H1 (cell line): Measurements from ENCODE around the gene LIMK1. TPM values are rescaled to one million over a fixed set of nuclear protein-coding genes. Genes with fewer than 3 reads are reported as not detected.

Experiments
- CTCF ChIA-PET: fragments of 300-600 bp; sonication (Branson Sonifier 250); formaldehyde crosslinking; loops from one replicate; lab custom pipeline; 2021; ENCODE audit not compliant: partially characterized antibody; lab: Charles Lee
- POLR2A ChIA-PET: fragments of 300-600 bp; sonication (Branson Sonifier 250); formaldehyde crosslinking; loops from one replicate; lab custom pipeline; 2021; ENCODE audit warnings: inconsistent platforms; ENCODE audit not compliant: partially characterized antibody; lab: Charles Lee
- DNase-seq, 2 experiments: peaks; one replicate each; pipeline versions ENCODE4 v3.0.0 to v3.0.0-alpha.2; 2010 to 2022; ENCODE audit warnings: low spot score in 2 of 2, low read depth in 1 of 2, mixed read lengths in 1 of 2
- FAIRE-seq: peaks from 2 replicates; lab custom pipeline; 2011; peaks lifted over from hg19 to GRCh38; lab: Jason Lieb, UNC
- H2AFZ ChIP-seq: 2 replicates; pipeline ENCODE4 v1.8.1; 2012; ENCODE audit warnings: low read length, inconsistent platforms
- H2AK5ac ChIP-seq: 2 replicates; pipeline ENCODE4 v1.6.1; 2013; ENCODE audit warnings: low read depth, low read length
- H2BK120ac ChIP-seq: replicated peaks from 2 replicates; pipeline ENCODE3; 2013; ENCODE audit warnings: low read depth, low read length, inconsistent platforms
- H2BK12ac ChIP-seq: 2 replicates; pipeline ENCODE4 v1.6.1; 2013; ENCODE audit warnings: low read depth, low read length
- H2BK15ac ChIP-seq: 2 replicates; pipeline ENCODE4 v1.6.1; 2013; ENCODE audit warnings: low read length
- H2BK20ac ChIP-seq: 2 replicates; pipeline ENCODE4 v1.6.1; 2013; ENCODE audit warnings: low read length
- H2BK5ac ChIP-seq: 2 replicates; pipeline ENCODE4 v1.6.1; 2013; ENCODE audit warnings: low read depth, low read length
- H3K14ac ChIP-seq: 2 replicates; pipeline ENCODE4 v1.6.1; 2013; ENCODE audit warnings: inconsistent platforms; ENCODE audit not compliant: insufficient read length
- H3K18ac ChIP-seq: 2 replicates; pipeline ENCODE4 v1.6.1; 2013; ENCODE audit warnings: low read length; ENCODE audit errors: extremely low read depth
- H3K23ac ChIP-seq: 2 replicates; pipeline ENCODE4 v1.6.1; 2013; ENCODE audit warnings: inconsistent platforms; ENCODE audit not compliant: insufficient read length
- H3K23me2 ChIP-seq: 2 replicates; pipeline ENCODE4 v1.6.1; 2013; ENCODE audit warnings: low read depth, low read length
- H3K27ac ChIP-seq: 2 replicates; pipeline ENCODE4 v1.6.1; 2011; ENCODE audit warnings: low read depth, low read length, inconsistent platforms
- H3K27me3 ChIP-seq, 4 experiments: replicated peaks in 1 of 4; 1 replicate in 1 of 4; 2 replicates in 3 of 4; pipeline versions ENCODE4 v1.6.1 to v1.8.1; 2011 to 2013; ENCODE audit warnings: low read length in 3 of 4, mild to moderate bottlenecking in 3 of 4, inconsistent platforms in 2 of 4, mixed read lengths in 2 of 4, moderate library complexity in 1 of 4; ENCODE audit not compliant: control insufficient read depth in 3 of 4, insufficient read depth in 3 of 4; ENCODE audit errors: extremely low read depth in 1 of 4
- H3K36me3 ChIP-seq, 4 experiments: 2 replicates each; pipeline versions ENCODE4 v1.6.1 to v1.8.1; 2011 to 2013; ENCODE audit warnings: mild to moderate bottlenecking in 4 of 4, low read length in 3 of 4, moderate library complexity in 2 of 4, control low read depth in 1 of 4, inconsistent platforms in 1 of 4; ENCODE audit not compliant: insufficient read depth in 4 of 4, control insufficient read depth in 2 of 4
- H3K4ac ChIP-seq: replicated peaks from 2 replicates; pipeline ENCODE3; 2013; ENCODE audit warnings: low read length, low read depth, mixed read lengths, inconsistent platforms; ENCODE audit not compliant: insufficient read length
- H3K4me1 ChIP-seq, 4 experiments: replicated peaks in 1 of 4; 1 replicate in 1 of 4; 2 replicates in 3 of 4; pipeline versions ENCODE4 v1.6.1 to v1.8.1; 2011 to 2013; ENCODE audit warnings: low read length in 3 of 4, inconsistent platforms in 2 of 4, mixed read lengths in 1 of 4; ENCODE audit not compliant: insufficient read depth in 4 of 4, control insufficient read depth in 3 of 4
- H3K4me2 ChIP-seq, 2 experiments: 2 replicates each; pipeline versions ENCODE4 v1.6.1 to v1.8.1; 2011 to 2013; ENCODE audit warnings: low read depth in 2 of 2, low read length in 2 of 2, control low read depth in 1 of 2, inconsistent platforms in 1 of 2, mild to moderate bottlenecking in 1 of 2; ENCODE audit not compliant: insufficient read depth in 1 of 2
- H3K4me3 ChIP-seq, 4 experiments: fragments of 200-600, 300-600 bp in 1 of 4; sonication (generic), shearing (Covaris generic), sonication (Bioruptor Twin) in 1 of 4; 2 replicates each; pipeline versions ENCODE4 v1.5.1 to v1.8.1; 2011 to 2016; ENCODE audit warnings: low read length in 4 of 4, low read depth in 3 of 4, control low read depth in 2 of 4, inconsistent platforms in 2 of 4, mild to moderate bottlenecking in 2 of 4, mixed read lengths in 1 of 4, moderate library complexity in 1 of 4; ENCODE audit not compliant: insufficient read depth in 2 of 4; ENCODE audit errors: extremely low read depth in 1 of 4
- H3K56ac ChIP-seq: replicated peaks from 2 replicates; pipeline ENCODE3; 2013; ENCODE audit warnings: low read depth, mild to moderate bottlenecking, mixed read lengths, low read length, inconsistent platforms; ENCODE audit not compliant: insufficient read length
- H3K79me1 ChIP-seq: 2 replicates; pipeline ENCODE4 v1.6.1; 2013; ENCODE audit warnings: low read depth, low read length, control low read depth
- H3K79me2 ChIP-seq, 2 experiments: 2 replicates each; pipeline versions ENCODE4 v1.6.1 to v1.8.1; 2012 to 2013; ENCODE audit warnings: low read length in 2 of 2, mild to moderate bottlenecking in 2 of 2, inconsistent platforms in 1 of 2; ENCODE audit not compliant: insufficient read depth in 2 of 2, control insufficient read depth in 1 of 2
- H3K9ac ChIP-seq, 4 experiments: replicated peaks in 1 of 4; 1 replicate in 1 of 4; 2 replicates in 3 of 4; pipeline versions ENCODE4 v1.6.1 to v1.8.1; 2011 to 2013; ENCODE audit warnings: low read depth in 3 of 4, low read length in 3 of 4, control low read depth in 2 of 4, mild to moderate bottlenecking in 2 of 4, moderate library complexity in 2 of 4, inconsistent platforms in 1 of 4; ENCODE audit errors: extremely low read depth in 1 of 4
- H3K9me3 ChIP-seq, 2 experiments: 2 replicates each; pipeline versions ENCODE4 v1.6.1 to v1.8.1; 2012 to 2013; ENCODE audit warnings: mild to moderate bottlenecking in 2 of 2, moderate library complexity in 2 of 2, control low read depth in 1 of 2, inconsistent platforms in 1 of 2, low read depth in 1 of 2, low read length in 1 of 2, mixed read lengths in 1 of 2; ENCODE audit not compliant: insufficient read depth in 2 of 2
- H4K20me1 ChIP-seq, 2 experiments: replicated peaks in 1 of 2; 2 replicates each; pipeline versions ENCODE3 to v1.8.1; 2011 to 2013; ENCODE audit warnings: inconsistent platforms in 2 of 2, low read length in 2 of 2, mild to moderate bottlenecking in 1 of 2; ENCODE audit not compliant: insufficient read depth in 2 of 2, control insufficient read depth in 1 of 2
- H4K5ac ChIP-seq: 2 replicates; pipeline ENCODE4 v1.6.1; 2013; ENCODE audit warnings: low read length, low read depth, mixed read lengths, inconsistent platforms; ENCODE audit not compliant: insufficient read length
- H4K8ac ChIP-seq: 2 replicates; pipeline ENCODE4 v1.8.0; 2013; ENCODE audit warnings: mild to moderate bottlenecking, moderate library complexity, low read length, inconsistent platforms; ENCODE audit not compliant: insufficient read depth; ENCODE audit errors: extremely low read depth
- H4K91ac ChIP-seq: replicated peaks from 2 replicates; pipeline ENCODE3; 2013; ENCODE audit warnings: low read length, mixed read lengths, inconsistent platforms; ENCODE audit not compliant: insufficient read length
- CBX5 ChIP-seq: fragments of 300-800, 300-1000 bp; sonication (generic); IDR thresholded peaks from 2 replicates; pipeline ENCODE4 v1.7.1; 2016; ENCODE audit warnings: antibody characterized with exemption, low read length, low read depth
- CTCF ChIP-seq, 3 experiments: IDR thresholded peaks; 1 replicate in 2 of 3; 2 replicates in 1 of 3; pipeline versions ENCODE4 v1.5.1 to v1.6.1; 2011; ENCODE audit warnings: low read length in 3 of 3, mild to moderate bottlenecking in 3 of 3, inconsistent platforms in 2 of 3, low read depth in 1 of 3, moderate library complexity in 1 of 3; ENCODE audit not compliant: insufficient read depth in 1 of 3; ENCODE audit errors: control extremely low read depth in 1 of 3
- MAFK ChIP-seq: IDR thresholded peaks from 2 replicates; pipeline ENCODE4 v1.6.1; 2012; ENCODE audit warnings: low read depth, mild to moderate bottlenecking, improper control_type of control experiment, low read length
- POU5F1 ChIP-seq: IDR thresholded peaks from 2 replicates; pipeline ENCODE4 v1.6.1; 2011; ENCODE audit warnings: low read depth, mild to moderate bottlenecking, low read length, moderate library complexity
- RAD21 ChIP-seq, 2 experiments: IDR thresholded peaks in 1 of 2; conservative IDR thresholded peaks in 1 of 2; 2 replicates each; pipeline ENCODE4 v1.6.1; 2011; ENCODE audit warnings: low read depth in 2 of 2, low read length in 2 of 2, improper control_type of control experiment in 1 of 2, inconsistent platforms in 1 of 2, mild to moderate bottlenecking in 1 of 2, moderate library complexity in 1 of 2
- RFX5 ChIP-seq: IDR thresholded peaks from 2 replicates; pipeline ENCODE4 v1.6.1; 2011; ENCODE audit warnings: low read depth, low read length, improper control_type of control experiment, borderline replicate concordance
- SP2 ChIP-seq: IDR thresholded peaks from 2 replicates; pipeline ENCODE4 v1.6.1; 2012; ENCODE audit warnings: mild to moderate bottlenecking, low read length, inconsistent platforms
- TBP ChIP-seq: IDR thresholded peaks from 2 replicates; pipeline ENCODE4 v1.6.1; 2011; ENCODE audit warnings: low read depth, low read length, improper control_type of control experiment
- WGBS, 2 experiments: shearing (Covaris generic) in 1 of 2; methylation state at CpG; one replicate each; pipeline versions ENCODE4 v1.1.6 to v1.1.7; 2013 to 2015; ENCODE audit warnings: low lambda C conversion rate in 2 of 2, mixed read lengths in 2 of 2, inconsistent platforms in 1 of 2, low coverage in 1 of 2, missing lambda C conversion rate in 1 of 2; ENCODE audit not compliant: insufficient replicate concordance in 2 of 2, insufficient coverage in 1 of 2, insufficient read length in 1 of 2; ENCODE audit errors: extremely low coverage in 1 of 2, missing lambda C conversion rate in 1 of 2; 5-methylcytosine and 5-hydroxymethylcytosine counted together
- polyA plus RNA-seq, 7 experiments: library from polyadenylated mRNA; depleted of rRNA in 3 of 7; stranded (reverse) in 5 of 7; unstranded in 2 of 7; fragments of >200 nt in 5 of 7; fragments of 200-250 nt in 2 of 7; gene quantifications; 1 replicate in 5 of 7; 2 replicates in 1 of 7; 4 replicates in 1 of 7; pipeline versions ENCODE4 v1.2.1 to v1.2.3, GENCODE V29; 2011 to 2013; ENCODE audit warnings: missing spikeins in 2 of 7, mixed read lengths in 2 of 7
- total RNA-seq: library from RNA; stranded (reverse); fragmentation: NEBNext Ultra II Directional; extraction: Animal tissue kit (Norgen Biotek cat#: 25700); gene quantifications from 2 replicates; pipeline ENCODE4 v1.2.1, GENCODE V29; 2021

LIMK1 gene
- total and polyA plus RNA-seq, 2 of the 8 experiments (the other 6 are each of a cell fraction or from before 2014, with no cell fraction given): 93.5 to 108 TPM

GRCh38 chr7:74115326-74115725 lies 31.7 kb downstream of the LIMK1 start:
- ChIA-PET CTCF (interaction anchor here (0.7 to 0.9 kb wide), 2 partner anchors 32 to 49 kb away, joined by 3 read pairs; partner anchors contain the start of gene LIMK1), POLR2A (interaction anchor here (0.6 kb wide), 1 partner anchor 71 kb away, joined by 3 read pairs; no protein-coding TSS in a partner anchor)
- H2AFZ ChIP-seq: no peak overlapping the region
- H2AK5ac ChIP-seq: no peak overlapping the region
- H3K4ac ChIP-seq: no peak overlapping the region
- no peak overlapping the region for H4K5ac ChIP-seq
- no peaks in the 10 kb centered on the region for H3K79me2 ChIP-seq
- FAIRE-seq (no peak), DNase-seq (peak in 1 of 2 experiments; percentile 72)
- no peak overlapping the region for H2BK5ac ChIP-seq
- H2BK15ac ChIP-seq: no peak overlapping the region
- H3K79me1 ChIP-seq: no peaks in the 10 kb centered on the region
- H3K9ac ChIP-seq: no peak overlapping the region
- no peak overlapping the region; the same call in 1 of the 2 replicates for H4K8ac ChIP-seq
- no peak overlapping the region for H3K23ac ChIP-seq
- H3K23me2 ChIP-seq: no peaks in the 10 kb centered on the region
- no peak overlapping the region for H3K56ac ChIP-seq
- no peak overlapping the region for H3K4me3 ChIP-seq
- TF ChIP-seq POU5F1 (no peak), TBP (no peak), RAD21 (IDR thresholded peaks at IDR 0.05 in 1 of 2, conservative IDR thresholded peaks at IDR 0.05 in 1 of 2; ENCODE audit: low read depth in 2 of 2, low read length in 2 of 2) (peak; percentile 35 to 54; a peak in 3 of 4 replicates), RFX5 (no peak), MAFK (no peak), CBX5 (no peak), SP2 (no peak), CTCF (IDR thresholded peaks at IDR 0.05; ENCODE audit: control extremely low read depth in 1 of 3, insufficient read depth in 1 of 3, low read depth in 1 of 3, low read length in 3 of 3) (peak; percentile 35 to 48 (median 43); a peak in 3 of 4 replicates)
- no peak overlapping the region for H3K4me2 ChIP-seq
- H3K27me3 ChIP-seq: no peaks in the 10 kb centered on the region
- no peak overlapping the region for H4K91ac ChIP-seq
- H3K27ac ChIP-seq: 0 out of 2 replicates have a peak overlapping the region, but pooled peaks have one; percentile 36
- 0 out of 2 replicates have a peak overlapping the region, but pooled peaks have one; percentile 60 for H2BK12ac ChIP-seq
- WGBS, 2 experiments: 58% methylated on average over 16 of the region's 17 CpGs; no CpG with 5 or more reads in 1 of the 2 experiments
- no peak overlapping the region for H3K18ac ChIP-seq
- H2BK120ac ChIP-seq: no peak overlapping the region
- H3K36me3 ChIP-seq: peaks cover 10 to 31% (median 18%) of the 10 kb centered on the region in 4 experiments
- H3K9me3 ChIP-seq: no peaks in the 10 kb centered on the region
- peaks cover 0 to 2% of the 10 kb centered on the region in 2 experiments for H4K20me1 ChIP-seq
- no peak overlapping the region for H2BK20ac ChIP-seq
- H3K4me1 ChIP-seq: peaks cover 0 to 3% (median 0%) of the 10 kb centered on the region in 4 experiments; a peak in 1 of 7 replicates
- no peak overlapping the region for H3K14ac ChIP-seq
